Measurements from ENCODE around the gene C9orf78. TPM values are rescaled to one million over a fixed set of nuclear protein-coding genes. Genes with fewer than 3 reads are reported as not detected.

Gene C9orf78
- total and polyA plus RNA-seq, 2 of the 8 experiments (the other 6 are each of a cell fraction or from before 2014, with no cell fraction given), result 17.4 to 40.6 TPM

DNA sequence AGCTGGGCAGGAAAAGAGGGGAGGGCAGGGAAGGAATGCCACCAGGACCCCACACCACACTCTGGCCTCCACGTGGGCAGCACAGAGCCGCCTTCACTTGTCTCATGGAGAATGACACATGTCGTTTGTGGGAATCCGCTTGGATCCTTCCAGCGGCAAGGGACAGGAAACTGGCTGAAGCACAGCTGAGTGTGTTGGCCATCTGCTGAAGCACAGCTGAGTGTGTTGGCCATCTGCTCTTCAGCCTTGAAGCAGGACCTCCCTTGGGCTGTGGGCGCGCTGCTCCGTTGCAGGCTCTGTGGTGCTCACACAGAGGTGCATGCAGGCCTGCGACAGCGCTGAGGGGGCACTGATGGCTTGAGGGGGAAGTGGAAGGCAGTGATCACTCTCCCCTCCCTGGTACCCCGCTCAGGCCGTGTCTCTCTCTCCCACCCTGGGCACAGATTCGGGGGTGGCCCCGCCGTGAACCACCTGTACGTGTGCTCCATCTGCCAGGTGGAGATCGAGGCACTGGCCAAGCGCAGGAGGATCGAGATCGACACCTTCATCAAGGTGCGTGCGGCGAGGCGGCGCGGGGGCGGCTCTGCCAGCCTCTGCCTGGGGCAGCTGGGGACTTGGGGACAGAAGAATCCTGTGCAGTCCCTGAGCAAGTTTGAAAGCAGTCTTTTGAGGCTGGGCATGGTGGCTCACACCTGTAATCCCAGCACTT is 40.8 kb upstream of the C9orf78 start:
- 94% methylated on average over 27 of the region's 27 CpGs; no CpG with 5 or more reads in 1 of the 2 experiments for WGBS, 2 experiments (ENCODE audit: extremely low coverage in 1 of 2, insufficient coverage in 1 of 2, insufficient read length in 1 of 2, insufficient replicate concordance in 2 of 2, low coverage in 1 of 2, low lambda C conversion rate in 2 of 2, missing lambda C conversion rate in 1 of 2)
- TF ChIP-seq NRF1 (IDR thresholded peaks at IDR 0.05; ENCODE audit: low read depth, low read length) (no peak), EGR1 (IDR thresholded peaks at IDR 0.05; ENCODE audit: borderline replicate concordance, low read depth, low read length) (no peak), TEAD4 (IDR thresholded peaks at IDR 0.05; ENCODE audit: low read depth, low read length) (no peak), E2F6 (IDR thresholded peaks at IDR 0.05) (no peak), POU5F1 (IDR thresholded peaks at IDR 0.05; ENCODE audit: low read depth, low read length) (no peak), EZH2 (IDR thresholded peaks at IDR 0.05; ENCODE audit: low read depth, low read length, severe bottlenecking) (no peak), CBX8 (IDR thresholded peaks at IDR 0.05; ENCODE audit: borderline replicate concordance, low read depth, low read length) (no peak)
- TF ChIP-seq, protein P1, sequence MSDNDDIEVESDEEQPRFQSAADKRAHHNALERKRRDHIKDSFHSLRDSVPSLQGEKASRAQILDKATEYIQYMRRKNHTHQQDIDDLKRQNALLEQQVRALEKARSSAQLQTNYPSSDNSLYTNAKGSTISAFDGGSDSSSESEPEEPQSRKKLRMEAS (IDR thresholded peaks at IDR 0.05), result no peak

More for the DNA sequence above, 40.8 kb upstream of the C9orf78 start:
- Histone ChIP-seq H3K36me3 (ENCODE audit: control insufficient read depth in 2 of 4, insufficient read depth in 4 of 4, low read length in 3 of 4) (peaks cover 0 to 4% (median 0%) of the 10 kb centered on the region in 4 experiments; a peak in 3 of 8 replicates), H3K4me1 (replicated peaks in 1 of 4; ENCODE audit: control insufficient read depth in 3 of 4, insufficient read depth in 4 of 4, low read length in 3 of 4) (peaks cover 0 to under 1% (median 0%) of the 10 kb centered on the region in 4 experiments; a peak in 1 of 7 replicates), H4K8ac (ENCODE audit: extremely low read depth, insufficient read depth, low read length) (no peak overlapping the region), H3K18ac (ENCODE audit: extremely low read depth, low read length) (no peak overlapping the region), H3K9ac (replicated peaks in 1 of 4; ENCODE audit: extremely low read depth in 1 of 4, low read depth in 3 of 4, low read length in 3 of 4) (no peak overlapping the region), H2BK5ac (ENCODE audit: low read depth, low read length) (no peak overlapping the region), H3K4me2 (ENCODE audit: insufficient read depth in 1 of 2, low read depth in 2 of 2, low read length in 2 of 2) (no peak overlapping the region), H3K79me1 (ENCODE audit: low read depth, low read length) (no peaks in the 10 kb centered on the region), H4K91ac (replicated peaks; ENCODE audit: insufficient read length, low read length) (no peak overlapping the region), H3K56ac (replicated peaks; ENCODE audit: insufficient read length, low read depth, low read length) (no peak overlapping the region), H3K23me2 (ENCODE audit: low read depth, low read length) (no peaks in the 10 kb centered on the region), H3K4me3 (ENCODE audit: extremely low read depth in 1 of 4, insufficient read depth in 2 of 4, low read depth in 3 of 4, low read length in 4 of 4) (no peak overlapping the region), H2BK15ac (ENCODE audit: low read length) (no peak overlapping the region), H3K23ac (ENCODE audit: insufficient read length) (no peak overlapping the region), H3K4ac (replicated peaks; ENCODE audit: insufficient read length, low read depth, low read length) (no peak overlapping the region), H2AFZ (ENCODE audit: low read length) (no peak overlapping the region), H2BK12ac (ENCODE audit: low read depth, low read length) (no peak overlapping the region), H4K5ac (ENCODE audit: insufficient read length, low read depth, low read length) (no peak overlapping the region), H3K27ac (ENCODE audit: low read depth, low read length) (no peak overlapping the region), H3K9me3 (ENCODE audit: insufficient read depth in 2 of 2, low read depth in 1 of 2, low read length in 1 of 2) (no peaks in the 10 kb centered on the region), H2AK5ac (ENCODE audit: low read depth, low read length) (no peak overlapping the region), H4K20me1 (replicated peaks in 1 of 2; ENCODE audit: control insufficient read depth in 1 of 2, insufficient read depth in 2 of 2, low read length in 2 of 2) (peaks cover 0 to 2% of the 10 kb centered on the region in 2 experiments), H2BK120ac (replicated peaks; ENCODE audit: low read depth, low read length) (no peak overlapping the region), H3K27me3 (replicated peaks in 1 of 4; ENCODE audit: control insufficient read depth in 3 of 4, extremely low read depth in 1 of 4, insufficient read depth in 3 of 4, low read length in 3 of 4) (no peaks in the 10 kb centered on the region), H3K14ac (ENCODE audit: insufficient read length) (no peak overlapping the region), H2BK20ac (ENCODE audit: low read length) (no peak overlapping the region), H3K79me2 (ENCODE audit: control insufficient read depth in 1 of 2, insufficient read depth in 2 of 2, low read length in 2 of 2) (no peaks in the 10 kb centered on the region)
- FAIRE-seq, result no peak
- POLR2A ChIA-PET (ENCODE audit: partially characterized antibody), result interaction anchor here (1.0 kb wide), 1 partner anchor 10 kb away, joined by 3 read pairs; no protein-coding TSS in a partner anchor
- CTCF ChIA-PET (ENCODE audit: partially characterized antibody), result interaction anchor here (0.7 to 1.8 kb wide), 7 partner anchors 9 to 189 kb away, joined by 3 to 6 read pairs (median 3); no protein-coding TSS in a partner anchor
- DNase-seq (ENCODE audit: low read depth in 1 of 2, low spot score in 2 of 2), result no peak
